T-helper 17 cell (primary cell): Measurements from ENCODE around the gene SLC39A6. TPM values are rescaled to one million over a fixed set of nuclear protein-coding genes. Genes with fewer than 3 reads are reported as not detected.
A peak's percentile ranks its signal among the peaks of the same experiment; 100 is the strongest.
"Not testable (repeated sequence)": the region's sequence is repeated elsewhere in the genome, so short reads cannot be mapped to it uniquely, and the experiment has no call there.

Source experiments
- ATAC-seq: fragments of 150-1000 bp; cut with Tn5 transposase; 2 replicates; pipeline ENCODE4 v1.10.0; 2021; ENCODE audit warnings: mild to moderate bottlenecking, moderate library complexity
- DNase-seq, 3 donors: peaks; one replicate each; pipeline versions ENCODE4 v3.0.0 to v3.0.0-alpha.2; 2020 to 2021
- H3K9me3 ChIP-seq: one replicate; pipeline ENCODE4 v1.7.0; 2013; ENCODE audit warnings: low read length, mild to moderate bottlenecking; ENCODE audit not compliant: control insufficient read depth, poor library complexity, severe bottlenecking
- H3K27ac Mint-ChIP-seq: one replicate; pipeline ENCODE4 v1.8.0; 2022; ENCODE audit warnings: mild to moderate bottlenecking, moderate library complexity, mixed read lengths
- H3K27me3 Mint-ChIP-seq: one replicate; pipeline ENCODE4 v1.8.0; 2022; ENCODE audit warnings: mixed read lengths
- H3K36me3 Mint-ChIP-seq: one replicate; pipeline ENCODE4 v1.8.0; 2022; ENCODE audit warnings: low read depth, mixed read lengths
- H3K4me1 Mint-ChIP-seq: one replicate; pipeline ENCODE4 v1.8.0; 2022; ENCODE audit warnings: mild to moderate bottlenecking, mixed read lengths
- H3K4me3 Mint-ChIP-seq: one replicate; pipeline ENCODE4 v1.8.0; 2022; ENCODE audit warnings: mild to moderate bottlenecking, moderate library complexity, mixed read lengths
- total RNA-seq, 4 donors: library from RNA in 2 of 4; stranded (reverse) in 2 of 4; gene quantifications; one replicate each; pipeline ENCODE4 v1.2.3 and lab custom pipeline; 2022 to 2026

The SLC39A6 gene
- total RNA-seq, 2 donors from 2014 or later: 14.4 to 16.3 TPM

DNA sequence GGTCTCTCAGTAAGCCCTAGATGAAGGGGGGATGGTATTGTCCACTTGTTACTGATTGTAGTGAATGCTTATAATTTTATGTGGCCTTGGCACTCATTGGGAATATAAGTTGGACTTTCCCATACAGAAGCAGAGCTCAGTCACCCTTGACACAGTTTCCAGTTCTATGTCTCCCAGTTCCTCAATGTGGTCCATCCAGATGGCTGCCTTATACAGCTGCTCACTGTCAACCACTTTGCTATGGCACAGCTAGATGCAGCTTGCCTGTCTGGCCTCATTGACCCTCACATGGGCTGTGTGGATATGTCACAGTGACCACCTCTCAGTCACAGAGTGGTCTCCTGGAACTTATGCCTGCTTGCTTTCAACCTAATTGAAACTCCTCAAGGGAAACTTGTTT, 21.7 kb downstream of the SLC39A6 start:
- H3K9me3 ChIP-seq: no peaks in the 10 kb centered on the region
- Mint-ChIP-seq H3K27me3 (no peaks in the 10 kb centered on the region), H3K4me3 (no peak overlapping the region), H3K4me1 (no peaks in the 10 kb centered on the region), H3K27ac (no peak overlapping the region), H3K36me3 (peaks cover 12% of the 10 kb centered on the region)
- DNase-seq (no peak), ATAC-seq (no peak)

DNA sequence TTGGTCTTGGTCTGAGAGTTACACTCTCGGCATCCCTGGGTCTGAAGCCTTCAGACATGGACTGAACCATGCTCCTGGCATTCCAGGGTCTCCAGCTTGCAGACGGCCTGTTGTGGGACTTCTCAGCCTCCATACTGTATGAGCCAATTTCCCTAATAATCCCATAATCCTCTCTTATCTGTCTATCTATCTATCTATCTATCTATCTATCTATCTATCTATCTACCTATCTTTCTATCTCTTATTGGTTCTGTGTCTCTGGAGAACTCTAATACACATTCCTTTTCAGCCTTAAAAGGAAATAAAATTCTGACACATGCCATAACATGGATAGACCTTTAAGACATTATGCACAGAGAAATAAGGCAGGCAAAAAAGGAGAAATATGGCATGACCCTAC, 24.4 kb downstream of the SLC39A6 start:
- no peaks in the 10 kb centered on the region for H3K4me1 Mint-ChIP-seq
- DNase-seq (no peak), ATAC-seq (no peak)
- no peaks in the 10 kb centered on the region for H3K9me3 ChIP-seq
- H3K4me3 Mint-ChIP-seq: no peak overlapping the region
- peaks cover 6% of the 10 kb centered on the region for H3K27me3 Mint-ChIP-seq
- no peak overlapping the region for H3K27ac Mint-ChIP-seq
- H3K36me3 Mint-ChIP-seq: peaks cover 6% of the 10 kb centered on the region

DNA sequence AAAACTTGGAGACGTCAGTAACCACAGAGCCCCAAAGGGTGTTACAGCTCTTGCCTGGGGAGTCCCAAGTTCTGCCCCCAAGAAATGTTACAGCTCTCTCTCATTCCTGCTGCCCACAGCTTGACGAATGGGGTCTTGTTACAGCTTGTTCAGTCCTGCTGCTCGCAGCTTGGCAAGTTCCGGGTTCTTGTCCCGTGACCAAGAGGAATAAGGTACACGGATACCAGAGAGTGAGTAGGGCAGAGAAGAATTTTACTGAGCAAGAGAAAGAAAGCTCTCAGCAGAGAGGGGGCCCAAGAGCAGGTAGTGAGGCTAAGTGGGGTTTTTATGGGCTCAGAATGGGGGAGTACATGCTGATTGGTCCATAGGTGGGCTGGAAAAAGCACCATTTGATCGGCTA, 27.2 kb downstream of the SLC39A6 start:
- Mint-ChIP-seq H3K27ac (no peak overlapping the region), H3K4me3 (no peak overlapping the region), H3K27me3 (peaks cover 7% of the 10 kb centered on the region), H3K4me1 (no peaks in the 10 kb centered on the region), H3K36me3 (no peaks in the 10 kb centered on the region)
- ATAC-seq (no peak), DNase-seq (no peak)
- no peaks in the 10 kb centered on the region for H3K9me3 ChIP-seq

DNA sequence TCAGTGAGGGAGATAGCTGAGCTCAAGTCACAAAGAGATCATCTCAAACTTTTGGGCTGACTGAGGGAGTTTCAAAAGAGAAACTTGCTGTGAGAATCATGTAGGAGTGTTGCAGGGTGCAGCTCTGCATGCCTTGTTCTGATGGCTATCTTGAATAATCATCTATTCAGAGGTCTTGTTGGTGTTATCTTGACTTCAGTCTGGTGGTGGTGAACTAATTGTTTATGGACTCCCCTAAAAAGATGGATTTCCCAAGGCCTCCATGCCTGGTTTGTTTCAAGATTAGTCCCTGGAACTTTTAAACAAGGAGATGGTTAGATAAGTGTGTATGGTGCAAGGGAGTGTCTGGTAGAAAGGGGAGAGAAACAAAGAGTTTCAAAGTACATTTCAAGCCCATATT, 29.8 kb downstream of the SLC39A6 start:
- no peaks in the 10 kb centered on the region for H3K9me3 ChIP-seq
- no peak for DNase-seq
- ATAC-seq: no peak
- no peaks in the 10 kb centered on the region for H3K4me1 Mint-ChIP-seq
- peaks cover 10% of the 10 kb centered on the region for H3K27me3 Mint-ChIP-seq
- no peak overlapping the region for H3K4me3 Mint-ChIP-seq
- no peak overlapping the region for H3K27ac Mint-ChIP-seq
- no peaks in the 10 kb centered on the region for H3K36me3 Mint-ChIP-seq

DNA sequence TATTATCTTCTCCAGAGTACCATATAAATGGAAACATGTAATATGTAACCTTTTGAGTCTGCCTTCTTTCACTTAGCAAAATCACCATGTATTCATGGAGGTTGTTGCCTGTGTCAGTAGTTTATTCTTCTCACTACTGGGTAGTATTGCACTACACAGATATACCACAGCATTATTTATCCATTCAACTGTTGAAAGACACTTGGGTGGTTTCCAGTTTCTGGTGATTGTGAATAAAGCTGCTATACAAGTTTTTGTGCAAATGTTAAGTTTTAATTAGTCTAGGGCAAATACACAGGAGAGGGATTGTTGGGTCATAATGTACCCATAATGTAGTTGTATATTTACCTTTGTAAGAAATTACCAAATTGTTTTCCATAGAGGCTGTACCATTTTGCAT, 32.2 kb downstream of the SLC39A6 start:
- Mint-ChIP-seq H3K4me3 (no peak overlapping the region), H3K27ac (no peak overlapping the region), H3K36me3 (peaks cover 2% of the 10 kb centered on the region), H3K27me3 (peaks cover 16% of the 10 kb centered on the region), H3K4me1 (peaks cover 11% of the 10 kb centered on the region)
- no peak for ATAC-seq
- DNase-seq: no peak
- no peaks in the 10 kb centered on the region for H3K9me3 ChIP-seq

DNA sequence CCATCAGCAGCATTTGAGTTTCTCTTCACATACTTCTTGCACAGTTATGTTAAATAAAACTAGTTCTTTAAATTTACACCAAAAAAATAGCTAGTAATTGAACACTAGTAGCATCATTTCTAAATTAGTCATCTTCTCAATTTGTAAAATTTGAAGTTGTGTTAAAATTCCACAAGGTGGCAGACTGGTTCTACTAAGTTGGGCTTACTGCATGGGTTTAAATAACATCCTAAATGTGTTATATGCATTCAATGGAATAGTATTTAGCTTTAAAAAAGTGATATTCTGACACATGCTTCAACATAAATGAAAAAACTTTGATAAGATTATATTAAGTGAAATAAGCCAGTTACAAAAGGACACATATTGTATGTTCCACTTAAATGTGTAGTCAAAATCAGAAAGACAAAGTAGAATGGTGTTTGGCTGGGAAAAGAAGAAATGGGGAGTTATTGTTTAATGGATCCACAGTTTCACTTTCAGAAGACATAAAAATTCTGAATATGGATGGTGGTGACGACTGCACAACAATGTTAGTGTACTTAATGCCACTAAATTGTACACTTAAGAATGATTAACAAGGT, 33.1 kb downstream of the SLC39A6 start:
- Mint-ChIP-seq H3K4me3 (no peak overlapping the region), H3K27ac (no peak overlapping the region), H3K36me3 (peaks cover 2% of the 10 kb centered on the region), H3K27me3 (peaks cover 10% of the 10 kb centered on the region), H3K4me1 (peaks cover 11% of the 10 kb centered on the region)
- H3K9me3 ChIP-seq: no peaks in the 10 kb centered on the region
- peak; percentile 57 for ATAC-seq
- DNase-seq: no peak

DNA sequence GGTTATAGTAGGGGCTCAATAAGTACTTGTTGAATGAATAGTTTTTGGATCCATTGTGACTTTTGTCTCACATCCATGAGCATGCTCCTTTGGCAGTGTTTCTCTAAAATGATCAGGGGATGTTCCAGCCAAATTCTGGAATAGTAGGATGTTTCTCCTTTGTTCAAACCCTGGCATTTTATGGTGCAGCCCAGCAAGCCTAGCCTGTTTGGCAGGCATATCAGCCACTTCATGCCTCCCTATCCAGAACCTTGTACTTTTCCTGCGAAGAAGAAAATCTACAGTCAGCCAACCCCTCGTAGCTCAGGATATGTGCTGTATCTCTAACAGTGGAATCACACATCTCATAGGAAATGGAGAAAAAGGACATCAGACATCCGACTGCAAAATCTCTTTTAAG, 34.7 kb downstream of the SLC39A6 start:
- Mint-ChIP-seq H3K36me3 (peaks cover 2% of the 10 kb centered on the region), H3K4me1 (peaks cover 11% of the 10 kb centered on the region), H3K27ac (no peak overlapping the region), H3K4me3 (no peak overlapping the region), H3K27me3 (peaks cover 10% of the 10 kb centered on the region)
- ATAC-seq (no peak), DNase-seq (no peak)
- no peaks in the 10 kb centered on the region for H3K9me3 ChIP-seq

DNA sequence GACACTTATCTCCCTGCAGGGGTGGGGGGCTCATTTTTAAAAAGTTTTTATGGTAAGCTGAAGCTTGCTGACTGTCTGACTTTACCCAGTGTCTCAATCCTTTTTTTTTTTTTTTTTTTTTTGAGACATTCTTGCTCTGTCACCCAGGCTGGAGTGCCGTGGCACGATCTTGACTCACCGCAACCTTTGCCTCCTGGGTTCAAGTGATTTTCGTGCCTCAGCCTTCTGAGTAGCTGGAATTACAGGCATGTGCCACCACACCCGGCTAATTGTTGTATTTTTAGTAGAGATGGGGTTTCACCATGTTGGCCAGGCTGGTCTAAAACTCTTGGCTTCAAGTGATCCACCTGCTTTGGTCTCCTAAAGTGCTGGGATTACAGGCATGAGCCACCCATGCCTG, 37.0 kb downstream of the SLC39A6 start:
- DNase-seq, H3K4me3 Mint-ChIP-seq, H3K27me3 Mint-ChIP-seq, H3K36me3 Mint-ChIP-seq, H3K9me3 ChIP-seq, ATAC-seq: not testable (repeated sequence)
- H3K4me1 Mint-ChIP-seq: peaks cover 11% of the 10 kb centered on the region
- peak overlapping the region; percentile 85 for H3K27ac Mint-ChIP-seq

DNA sequence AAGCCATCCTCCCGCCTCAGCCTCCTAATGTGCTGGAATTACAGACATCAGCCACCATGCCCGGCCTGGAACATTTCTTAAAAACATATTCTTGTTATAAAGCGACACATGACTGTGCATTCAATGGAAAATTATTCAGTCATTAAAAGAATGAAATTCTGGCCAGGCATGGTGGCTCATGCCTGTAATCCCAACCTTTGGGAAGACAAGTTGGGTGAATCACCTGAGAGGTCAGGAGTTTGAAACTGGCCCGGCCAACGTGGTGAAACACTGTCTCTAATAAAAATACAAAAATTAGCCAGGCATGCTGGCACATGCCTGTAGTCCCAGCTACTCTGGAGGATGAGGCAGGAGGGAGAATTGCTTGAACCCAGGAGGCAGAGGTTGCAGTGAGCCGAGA, 40.1 kb downstream of the SLC39A6 start:
- no peak overlapping the region for H3K4me3 Mint-ChIP-seq
- peaks cover 11% of the 10 kb centered on the region for H3K4me1 Mint-ChIP-seq
- ATAC-seq: no peak
- peaks cover 2% of the 10 kb centered on the region for H3K36me3 Mint-ChIP-seq
- no peak for DNase-seq
- no peaks in the 10 kb centered on the region for H3K9me3 ChIP-seq
- H3K27ac Mint-ChIP-seq: no peak overlapping the region
- H3K27me3 Mint-ChIP-seq: peaks cover 6% of the 10 kb centered on the region

DNA sequence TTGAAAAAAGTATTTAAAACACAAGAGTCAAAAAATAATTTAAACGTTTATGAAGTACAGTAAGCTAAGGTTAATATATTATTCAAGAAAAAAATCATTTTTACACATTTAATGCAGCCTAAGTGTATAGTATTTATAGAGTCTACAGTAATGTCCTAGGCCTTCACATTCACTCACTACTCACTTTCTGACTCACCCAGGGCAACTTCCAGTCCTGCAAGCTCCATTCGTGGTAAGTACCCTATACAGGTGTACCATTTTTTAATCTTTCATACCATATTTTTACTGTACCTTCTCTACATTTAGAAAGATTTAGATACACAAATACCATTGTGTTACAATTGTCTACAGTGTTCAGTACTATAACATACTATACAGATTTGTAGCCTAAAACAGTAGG, 40.9 kb downstream of the SLC39A6 start:
- no peak overlapping the region for H3K27ac Mint-ChIP-seq
- no peaks in the 10 kb centered on the region for H3K9me3 ChIP-seq
- H3K36me3 Mint-ChIP-seq: peaks cover 1% of the 10 kb centered on the region
- ATAC-seq: no peak
- DNase-seq: no peak
- peaks cover 9% of the 10 kb centered on the region for H3K4me1 Mint-ChIP-seq
- H3K27me3 Mint-ChIP-seq: peaks cover 3% of the 10 kb centered on the region
- H3K4me3 Mint-ChIP-seq: no peak overlapping the region

DNA sequence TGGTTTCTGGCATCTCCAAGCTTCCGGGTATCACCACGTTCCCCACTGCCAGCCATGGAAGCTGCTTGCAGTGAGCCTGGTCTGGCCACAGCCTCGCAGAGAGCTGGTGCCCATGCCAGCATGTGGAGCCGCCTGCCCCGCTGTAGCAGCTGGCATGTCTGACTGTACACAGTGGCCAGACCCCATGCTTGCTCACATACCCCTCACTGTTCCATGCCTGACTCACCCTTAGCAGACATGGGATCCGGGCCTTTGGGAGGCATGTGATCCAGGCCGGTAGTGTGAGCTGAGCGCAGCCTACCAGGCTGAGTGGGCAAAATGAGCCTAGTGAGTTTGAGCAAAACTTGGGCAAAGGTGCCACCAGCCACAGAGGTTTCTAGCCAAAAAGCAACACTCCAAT, 43.0 kb downstream of the SLC39A6 start:
- no peaks in the 10 kb centered on the region for H3K9me3 ChIP-seq
- H3K36me3 Mint-ChIP-seq: no peaks in the 10 kb centered on the region
- ATAC-seq (no peak), DNase-seq (no peak)
- no peak overlapping the region for H3K27ac Mint-ChIP-seq
- H3K4me1 Mint-ChIP-seq: no peaks in the 10 kb centered on the region
- H3K4me3 Mint-ChIP-seq: no peak overlapping the region
- no peaks in the 10 kb centered on the region for H3K27me3 Mint-ChIP-seq

DNA sequence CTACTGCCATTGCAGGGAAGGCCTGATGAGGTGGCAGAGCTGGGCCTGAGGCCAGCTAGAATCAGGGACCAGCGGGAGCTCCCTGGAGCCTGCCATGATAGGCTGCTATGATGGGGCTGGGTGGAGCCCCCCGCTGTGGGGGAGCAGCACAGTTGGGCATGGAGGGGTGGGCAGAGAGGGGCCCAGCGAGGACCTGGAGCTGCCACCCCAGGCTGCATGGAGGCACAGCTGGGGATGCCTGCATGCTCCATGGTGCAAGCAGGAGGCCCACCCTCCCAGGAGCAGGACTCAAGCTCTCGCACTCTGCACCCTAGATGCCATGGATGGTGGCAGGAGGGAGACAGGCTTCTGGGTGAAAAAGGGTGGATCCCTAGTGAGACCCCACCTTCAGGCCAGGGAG, 43.9 kb downstream of the SLC39A6 start:
- DNase-seq: no peak
- H3K27ac Mint-ChIP-seq: no peak overlapping the region
- H3K4me1 Mint-ChIP-seq: no peaks in the 10 kb centered on the region
- no peaks in the 10 kb centered on the region for H3K27me3 Mint-ChIP-seq
- no peaks in the 10 kb centered on the region for H3K9me3 ChIP-seq
- no peaks in the 10 kb centered on the region for H3K36me3 Mint-ChIP-seq
- no peak for ATAC-seq
- H3K4me3 Mint-ChIP-seq: no peak overlapping the region

DNA sequence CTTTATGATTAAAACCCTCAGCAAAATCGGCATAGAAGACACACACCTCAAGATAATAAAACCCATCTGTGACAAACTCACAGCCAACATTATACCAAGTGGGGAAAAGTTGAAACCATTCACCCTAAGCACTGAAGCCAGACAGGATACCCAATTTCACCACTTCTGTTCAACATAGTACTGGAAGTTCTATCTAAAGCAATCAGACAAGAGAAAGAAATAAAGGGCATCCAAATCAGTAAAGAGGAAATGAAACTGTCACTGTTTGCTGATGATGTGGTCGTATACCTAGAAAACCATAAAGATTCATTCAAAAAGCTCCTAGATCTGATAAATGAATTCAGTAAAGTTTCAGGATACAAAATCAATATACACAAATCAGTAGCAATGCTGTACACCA, 45.4 kb downstream of the SLC39A6 start:
- no peak overlapping the region for H3K4me3 Mint-ChIP-seq
- no peaks in the 10 kb centered on the region for H3K4me1 Mint-ChIP-seq
- H3K36me3 Mint-ChIP-seq: no peaks in the 10 kb centered on the region
- H3K9me3 ChIP-seq: no peaks in the 10 kb centered on the region
- H3K27ac Mint-ChIP-seq: no peak overlapping the region
- no peaks in the 10 kb centered on the region for H3K27me3 Mint-ChIP-seq
- DNase-seq: no peak
- no peak for ATAC-seq

DNA sequence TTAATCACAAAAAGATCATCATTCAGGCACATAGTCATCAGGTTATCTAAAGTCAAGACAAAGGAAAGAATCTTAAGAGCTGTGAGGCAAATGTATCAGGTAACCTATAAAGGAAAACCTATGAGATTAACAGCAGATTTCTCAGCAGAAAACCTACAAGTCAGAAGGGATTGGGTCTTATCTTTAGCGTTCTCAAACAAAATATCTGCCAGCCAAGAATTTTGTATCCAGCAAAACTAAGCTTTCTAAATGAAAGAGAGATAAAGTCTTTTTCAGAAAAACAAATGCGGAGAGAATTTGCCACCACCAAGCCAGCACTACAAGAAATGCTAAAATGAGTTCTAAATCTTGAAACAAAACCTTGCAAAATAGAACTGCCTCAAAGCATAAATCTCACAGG, 48.0 kb downstream of the SLC39A6 start:
- H3K4me1 Mint-ChIP-seq, ATAC-seq, H3K4me3 Mint-ChIP-seq, H3K27ac Mint-ChIP-seq, H3K9me3 ChIP-seq, H3K27me3 Mint-ChIP-seq, DNase-seq, H3K36me3 Mint-ChIP-seq: not testable (repeated sequence)
